Body of pancreas (tissue), 4 donors: ENCODE results near the gene SMG9. TPM values are rescaled to one million over a fixed set of nuclear protein-coding genes. Genes with fewer than 3 reads are reported as not detected.

Experiments
- ATAC-seq: fragments of 150-250 bp; one replicate; pipeline ENCODE4 v1.9.1; 2016
- DNase-seq, 4 donors: peaks; one replicate each; pipeline ENCODE4 v3.0.0-alpha.2; 2019
- H3K27ac ChIP-seq, 4 donors: fragments of 200-600 bp; sonication (generic); 1 replicate in 3 of 4; 2 replicates in 1 of 4; pipeline versions ENCODE4 v1.5.1 to v1.6.1; 2016 to 2019; ENCODE audit warnings: mild to moderate bottlenecking in 1 of 4, mixed read lengths in 1 of 4, moderate library complexity in 1 of 4
- H3K27me3 ChIP-seq, 2 donors: fragments of 200-600 bp; sonication (generic); one replicate each; pipeline ENCODE4 v1.6.0; 2016; ENCODE audit warnings: mild to moderate bottlenecking in 1 of 2
- H3K36me3 ChIP-seq, 2 donors: fragments of 200-600 bp; sonication (generic); replicated peaks in 1 of 2; 2 replicates each; pipeline ENCODE4 v1.5.1; 2016; ENCODE audit warnings: low read depth in 2 of 2; ENCODE audit not compliant: insufficient read depth in 1 of 2
- H3K4me1 ChIP-seq: fragments of 200-600 bp; sonication (generic); one replicate; pipeline ENCODE4 v1.6.0; 2016
- H3K4me3 ChIP-seq, 2 donors: fragments of 200-600 bp; sonication (generic); 1 replicate in 1 of 2; 2 replicates in 1 of 2; pipeline ENCODE4 v1.5.1; 2016 to 2019
- H3K9me3 ChIP-seq, 3 donors: fragments of 200-600 bp; sonication (generic); 1 replicate in 2 of 3; 2 replicates in 1 of 3; pipeline ENCODE4 v1.5.1; 2016
- CTCF ChIP-seq, 7 experiments: fragments of 450-650 bp in 4 of 7; fragments of 200-600 bp in 3 of 7; sonication (generic) in 3 of 7; IDR thresholded peaks; one replicate each; pipeline ENCODE4 v1.5.1; 2016 to 2019; ENCODE audit warnings: antibody characterized with exemption in 7 of 7
- POLR2A ChIP-seq, 3 donors: fragments of 450-650 bp; IDR thresholded peaks; one replicate each; pipeline ENCODE4 v1.6.1; 2016; ENCODE audit warnings: antibody characterized with exemption in 3 of 3, mild to moderate bottlenecking in 2 of 3
- WGBS, 2 donors: methylation state at CpG; one replicate each; pipeline ENCODE4 v1.1.5; 2017; 5-methylcytosine and 5-hydroxymethylcytosine counted together
- intact Hi-C: fragments of 100-400 bp; cut with DNase I; formaldehyde crosslinking; loops from one replicate; pipeline ENCODE4 v1.15.1; 2023
- total RNA-seq, 2 donors: library from RNA; depleted of rRNA; stranded (reverse); fragments of >200 nt; gene quantifications; one replicate each; pipeline ENCODE4 v1.1.0, GENCODE V29; 2016

SMG9 gene
- total RNA-seq, 2 donors from 2014 or later, result 8.3 to 52.1 TPM

DNA sequence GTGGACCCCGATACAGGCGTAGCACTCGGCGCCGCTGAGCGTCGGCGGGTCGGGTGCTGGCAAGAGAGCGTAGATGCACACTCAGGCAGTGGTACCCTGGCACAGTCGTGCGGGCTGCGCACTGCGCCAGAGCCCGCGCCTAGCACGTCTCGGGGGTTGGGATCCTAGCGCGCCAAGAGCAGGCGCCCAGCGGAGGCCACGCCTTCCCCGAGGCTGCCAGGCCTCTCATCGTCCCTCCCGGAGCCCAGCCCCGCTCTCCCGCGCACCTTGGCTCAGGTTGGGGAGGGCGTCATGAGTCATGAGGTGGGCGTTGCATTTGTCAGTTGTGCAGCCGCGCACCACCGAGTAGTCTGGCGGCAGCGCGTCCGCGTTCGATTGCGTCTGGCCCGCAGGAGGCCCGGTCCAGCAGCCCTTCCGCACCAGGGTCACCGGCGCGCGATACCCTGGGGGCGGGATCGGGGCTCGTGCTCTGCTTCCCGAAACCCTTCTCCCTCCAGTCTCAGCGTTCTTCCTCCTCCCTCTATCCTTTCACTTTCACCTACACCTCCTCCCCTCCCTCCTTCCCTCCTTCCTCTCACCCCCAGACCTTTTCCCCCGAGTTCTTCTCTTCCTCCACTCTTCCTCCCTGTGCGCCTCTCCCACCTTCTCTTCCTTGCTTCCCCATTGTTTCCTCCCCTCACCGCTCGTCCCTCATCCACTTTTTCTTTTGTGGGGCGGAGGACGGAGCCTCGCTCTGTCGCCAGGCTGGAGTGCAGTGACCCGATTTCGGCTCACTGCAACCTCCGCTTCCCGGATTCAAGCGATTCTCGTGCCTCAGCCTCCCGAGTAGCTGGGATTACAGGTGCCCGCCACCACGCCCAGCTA lies 44.0 kb upstream of the SMG9 start:
- peaks cover 8% of the 10 kb centered on the region for H3K4me1 ChIP-seq
- no peaks in the 10 kb centered on the region for H3K27me3 ChIP-seq
- peak in 2 of 3 donors; percentile 31 to 38 for TF ChIP-seq POLR2A (IDR thresholded peaks at IDR 0.05)
- TF ChIP-seq CTCF (IDR thresholded peaks at IDR 0.05), result no peak
- intact Hi-C loops, result no loop called here
- WGBS, 2 donors, result 18 to 38% methylated on average over 34 to 66 of the region's 70 CpGs
- H3K9me3 ChIP-seq, result no peaks in the 10 kb centered on the region
- DNase-seq, result peak; percentile 41 to 53 (median 50)
- no peak overlapping the region for H3K27ac ChIP-seq
- ATAC-seq, result peak; percentile 71
- H3K4me3 ChIP-seq, result peak overlapping the region in 1 of 2 donors; percentile 19
- no peaks in the 10 kb centered on the region for H3K36me3 ChIP-seq

GRCh38 chr19:43798026-43798545 lies 43.3 kb upstream of the SMG9 start:
- 46 to 67% methylated on average over 5 of the region's 5 CpGs for WGBS, 2 donors
- H3K4me3 ChIP-seq, result no peak overlapping the region
- no peak overlapping the region for H3K27ac ChIP-seq

GRCh38 chr19:43797556-43797955 lies 42.8 kb upstream of the SMG9 start:
- Histone ChIP-seq H3K4me1 (peaks cover 8% of the 10 kb centered on the region), H3K27ac (no peak overlapping the region), H3K4me3 (no peak overlapping the region), H3K36me3 (no peaks in the 10 kb centered on the region), H3K27me3 (no peaks in the 10 kb centered on the region), H3K9me3 (no peaks in the 10 kb centered on the region)
- no peak for TF ChIP-seq POLR2A (IDR thresholded peaks at IDR 0.05)
- no peak for TF ChIP-seq CTCF (IDR thresholded peaks at IDR 0.05)
- DNase-seq, result no peak
- intact Hi-C loops, result no loop called here
- no peak for ATAC-seq
- 80 to 81% methylated on average over 1 to 7 of the region's 7 CpGs for WGBS, 2 donors

More at GRCh38 chr19:43798026-43798545, 43.3 kb upstream of the SMG9 start:
- DNase-seq (no peak), ATAC-seq (no peak)
- no peaks in the 10 kb centered on the region for H3K9me3 ChIP-seq
- no peak for TF ChIP-seq CTCF (IDR thresholded peaks at IDR 0.05)
- no peak for TF ChIP-seq POLR2A (IDR thresholded peaks at IDR 0.05)
- no peaks in the 10 kb centered on the region for H3K36me3 ChIP-seq
- peaks cover 8% of the 10 kb centered on the region for H3K4me1 ChIP-seq
- intact Hi-C loops, result no loop called here
- no peaks in the 10 kb centered on the region for H3K27me3 ChIP-seq

DNA sequence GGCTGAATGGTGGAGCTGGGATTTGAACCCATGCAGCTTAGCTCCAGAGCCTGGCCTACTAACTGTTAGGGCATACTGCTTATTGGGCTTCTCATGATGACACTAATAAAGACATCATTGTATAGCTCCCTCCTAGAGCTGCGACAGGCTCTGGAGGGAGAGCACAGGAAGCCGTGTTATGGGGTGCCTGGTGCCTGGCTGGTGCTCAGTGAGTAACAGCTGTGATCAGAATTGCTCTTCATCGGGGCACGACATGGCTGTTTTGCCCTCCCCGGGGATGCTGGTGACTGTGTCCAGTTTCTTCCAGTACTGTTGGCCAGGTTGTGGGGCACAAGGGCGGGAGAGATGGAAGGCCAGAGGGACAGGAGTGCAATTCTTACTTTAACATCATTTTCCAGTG lies 42.4 kb upstream of the SMG9 start:
- Histone ChIP-seq H3K9me3 (no peaks in the 10 kb centered on the region), H3K4me1 (peaks cover 8% of the 10 kb centered on the region), H3K36me3 (no peaks in the 10 kb centered on the region), H3K4me3 (no peak overlapping the region), H3K27ac (no peak overlapping the region), H3K27me3 (no peaks in the 10 kb centered on the region)
- ATAC-seq, result no peak
- no peak for DNase-seq
- intact Hi-C loops, result no loop called here
- 49 to 69% methylated on average over 6 of the region's 6 CpGs for WGBS, 2 donors
- no peak for TF ChIP-seq CTCF (IDR thresholded peaks at IDR 0.05)
- TF ChIP-seq POLR2A (IDR thresholded peaks at IDR 0.05), result no peak
